WTC11 (cell line): ENCODE measurements around the gene PPP1R14B. TPM values are rescaled to one million over a fixed set of nuclear protein-coding genes. Genes with fewer than 3 reads are reported as not detected.

Experiments used
- ATAC-seq: fragments of 200-7000 bp; cut with Tn5 transposase; 2 replicates; pipeline ENCODE4 v1.10.0; 2021; ENCODE audit warnings: mild to moderate bottlenecking, moderate library complexity
- CTCF ChIA-PET: fragments of 300-600 bp; sonication (Branson Sonifier 250); formaldehyde crosslinking; loops from one replicate; lab custom pipeline; 2021; ENCODE audit warnings: antibody characterized with exemption; lab: Charles Lee
- POLR2A ChIA-PET: fragments of 350-600 bp; sonication (Branson Sonifier 250); formaldehyde crosslinking; loops from one replicate; lab custom pipeline; 2021; ENCODE audit warnings: antibody characterized with exemption; lab: Charles Lee
- DNase-seq: peaks from one replicate; pipeline ENCODE4 v3.0.0; 2021; ENCODE audit warnings: low spot score
- H3K27ac Mint-ChIP-seq: 2 replicates; pipeline ENCODE4 v1.8.0; 2021; ENCODE audit warnings: mixed read lengths
- H3K27me3 Mint-ChIP-seq: 2 replicates; pipeline ENCODE4 v1.8.0; 2021; ENCODE audit warnings: low read depth, mild to moderate bottlenecking, moderate library complexity, mixed read lengths
- H3K36me3 Mint-ChIP-seq: 2 replicates; pipeline ENCODE4 v1.8.0; 2021; ENCODE audit warnings: mixed read lengths
- H3K4me1 Mint-ChIP-seq: 2 replicates; pipeline ENCODE4 v1.8.0; 2022; ENCODE audit warnings: mixed read lengths
- H3K4me3 Mint-ChIP-seq: 2 replicates; pipeline ENCODE4 v1.8.0; 2021; ENCODE audit warnings: mild to moderate bottlenecking, moderate library complexity, mixed read lengths
- H3K9me3 Mint-ChIP-seq: 2 replicates; pipeline ENCODE4 v1.8.0; 2021; ENCODE audit warnings: mixed read lengths
- CDX4 ChIP-seq: fragments of 250-450 bp; sonication (Bioruptor Pico); IDR thresholded peaks from 2 replicates; pipeline ENCODE4 v1.9.0; 2021; ENCODE audit warnings: moderate library complexity, mild to moderate bottlenecking, inconsistent platforms, borderline replicate concordance
- CREM ChIP-seq: sonication (generic); formaldehyde crosslinking; IDR thresholded peaks from 2 replicates; pipeline ENCODE4 v1.8.1; 2022; ENCODE audit warnings: mild to moderate bottlenecking, missing genetic modification reagents, moderate library complexity
- GRHL2 ChIP-seq: fragments of 250-450 bp; sonication (Bioruptor Pico); IDR thresholded peaks from 2 replicates; pipeline ENCODE4 v1.8.0; 2022; ENCODE audit warnings: mild to moderate bottlenecking, moderate library complexity; ENCODE audit not compliant: insufficient replicate concordance, severe bottlenecking
- IRF1 ChIP-seq: sonication (generic); formaldehyde crosslinking; IDR thresholded peaks from 2 replicates; pipeline ENCODE4 v1.8.0; 2023; ENCODE audit warnings: missing genetic modification reagents
- IRF2 ChIP-seq: sonication (generic); formaldehyde crosslinking; IDR thresholded peaks from 2 replicates; pipeline ENCODE4 v1.8.0; 2022; ENCODE audit warnings: low read depth, missing genetic modification reagents, borderline replicate concordance
- NFATC4 ChIP-seq: fragments of 250-450 bp; sonication (Bioruptor Pico); IDR thresholded peaks from 2 replicates; pipeline ENCODE4 v1.9.0; 2021; ENCODE audit warnings: mild to moderate bottlenecking
- STAT6 ChIP-seq: sonication (generic); formaldehyde crosslinking; conservative IDR thresholded peaks from 2 replicates; pipeline ENCODE4 v1.8.1; 2023; ENCODE audit warnings: mild to moderate bottlenecking, low read depth, missing genetic modification reagents, moderate library complexity
- TEAD4 ChIP-seq: sonication (generic); formaldehyde crosslinking; IDR thresholded peaks from 2 replicates; pipeline ENCODE4 v1.8.0; 2022; ENCODE audit warnings: mild to moderate bottlenecking, missing genetic modification reagents
- ZNF263 ChIP-seq: sonication (generic); formaldehyde crosslinking; IDR thresholded peaks from 2 replicates; pipeline ENCODE4 v1.8.1; 2022; ENCODE audit warnings: low read depth, mild to moderate bottlenecking, moderate library complexity, missing genetic modification reagents
- ZNF416 ChIP-seq: fragments of 250-450 bp; sonication (Bioruptor Pico); IDR thresholded peaks from 2 replicates; pipeline ENCODE4 v1.9.0; 2021; ENCODE audit warnings: mild to moderate bottlenecking, inconsistent platforms
- total RNA-seq: library from RNA; stranded (reverse); gene quantifications from 3 replicates; pipeline ENCODE4 v1.2.3, GENCODE V29; 2021
- TF ChIP-seq, protein P1 (sequence below): sonication (generic); formaldehyde crosslinking; IDR thresholded peaks from 2 replicates; pipeline ENCODE4 v1.8.1; 2022; ENCODE audit warnings: mild to moderate bottlenecking, missing genetic modification reagents, moderate library complexity, borderline replicate concordance
- TF ChIP-seq, protein P2 (sequence below): sonication (generic); formaldehyde crosslinking; IDR thresholded peaks from 2 replicates; pipeline ENCODE4 v1.8.1; 2022; ENCODE audit warnings: low read depth, missing genetic modification reagents, borderline replicate concordance
- TF ChIP-seq, protein P3 (sequence below): sonication (generic); formaldehyde crosslinking; IDR thresholded peaks from 2 replicates; pipeline ENCODE4 v1.8.1; 2022; ENCODE audit warnings: mild to moderate bottlenecking, moderate library complexity, missing genetic modification reagents

PPP1R14B gene
- total RNA-seq, 1 experiment from 2014 or later = 471 TPM

- ChIA-PET POLR2A (no interaction called here), CTCF (no interaction called here)
- H3K4me3 Mint-ChIP-seq = no peak overlapping the region
- peaks cover 32% of the 10 kb centered on the region for H3K4me1 Mint-ChIP-seq
- no peaks in the 10 kb centered on the region for H3K9me3 Mint-ChIP-seq
- peaks cover 15% of the 10 kb centered on the region for H3K36me3 Mint-ChIP-seq
- ATAC-seq (no peak), DNase-seq (no peak)
- H3K27ac Mint-ChIP-seq = peak overlapping the region; percentile 41; the same call in 1 of the 2 replicates
- TF ChIP-seq ZNF263 (no peak), ZNF416 (no peak), GRHL2 (CRISPR knock-in tag) (no peak), CREM (CRISPR knock-in tag) (no peak), CDX4 (no peak)
- TF ChIP-seq, protein P1, sequence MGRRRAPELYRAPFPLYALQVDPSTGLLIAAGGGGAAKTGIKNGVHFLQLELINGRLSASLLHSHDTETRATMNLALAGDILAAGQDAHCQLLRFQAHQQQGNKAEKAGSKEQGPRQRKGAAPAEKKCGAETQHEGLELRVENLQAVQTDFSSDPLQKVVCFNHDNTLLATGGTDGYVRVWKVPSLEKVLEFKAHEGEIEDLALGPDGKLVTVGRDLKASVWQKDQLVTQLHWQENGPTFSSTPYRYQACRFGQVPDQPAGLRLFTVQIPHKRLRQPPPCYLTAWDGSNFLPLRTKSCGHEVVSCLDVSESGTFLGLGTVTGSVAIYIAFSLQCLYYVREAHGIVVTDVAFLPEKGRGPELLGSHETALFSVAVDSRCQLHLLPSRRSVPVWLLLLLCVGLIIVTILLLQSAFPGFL (CRISPR knock-in tag) = no peak
- no peaks in the 10 kb centered on the region for H3K27me3 Mint-ChIP-seq
Observed at GRCh38 chr11:64238999-64239398, 7.7 kb downstream of the PPP1R14B start.

DNA sequence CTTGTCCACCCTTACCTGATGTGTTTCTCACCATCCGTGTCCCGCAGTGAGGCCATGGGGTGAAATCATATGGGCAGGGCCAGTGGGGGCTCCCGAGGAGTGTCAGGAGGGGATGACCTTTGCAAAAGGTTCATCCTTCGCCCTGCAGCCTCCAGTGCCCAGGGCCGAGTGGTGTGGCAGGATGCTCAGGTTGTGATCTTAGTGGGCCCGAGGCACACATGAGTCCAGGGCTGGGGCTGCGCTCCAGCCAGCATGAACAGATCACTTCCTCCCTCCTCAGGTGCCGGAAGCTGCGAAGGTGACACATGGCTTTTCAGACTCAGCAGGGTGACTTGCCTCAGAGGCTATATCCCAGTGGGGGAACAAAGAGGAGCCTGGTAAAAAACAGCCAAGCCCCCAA, 8.7 kb downstream of the PPP1R14B start:
- H3K27me3 Mint-ChIP-seq = peaks cover 3% of the 10 kb centered on the region
- H3K4me3 Mint-ChIP-seq = no peak overlapping the region
- H3K36me3 Mint-ChIP-seq = peaks cover 6% of the 10 kb centered on the region; the same call in 1 of the 2 replicates
- TF ChIP-seq, protein P2, sequence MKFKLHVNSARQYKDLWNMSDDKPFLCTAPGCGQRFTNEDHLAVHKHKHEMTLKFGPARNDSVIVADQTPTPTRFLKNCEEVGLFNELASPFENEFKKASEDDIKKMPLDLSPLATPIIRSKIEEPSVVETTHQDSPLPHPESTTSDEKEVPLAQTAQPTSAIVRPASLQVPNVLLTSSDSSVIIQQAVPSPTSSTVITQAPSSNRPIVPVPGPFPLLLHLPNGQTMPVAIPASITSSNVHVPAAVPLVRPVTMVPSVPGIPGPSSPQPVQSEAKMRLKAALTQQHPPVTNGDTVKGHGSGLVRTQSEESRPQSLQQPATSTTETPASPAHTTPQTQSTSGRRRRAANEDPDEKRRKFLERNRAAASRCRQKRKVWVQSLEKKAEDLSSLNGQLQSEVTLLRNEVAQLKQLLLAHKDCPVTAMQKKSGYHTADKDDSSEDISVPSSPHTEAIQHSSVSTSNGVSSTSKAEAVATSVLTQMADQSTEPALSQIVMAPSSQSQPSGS = no peak
- TF ChIP-seq TEAD4 (CRISPR knock-in tag) (no peak), IRF2 (CRISPR knock-in tag) (no peak), IRF1 (CRISPR knock-in tag) (no peak), NFATC4 (no peak), STAT6 (CRISPR knock-in tag) (no peak), CDX4 (no peak)
- TF ChIP-seq, protein P1 (CRISPR knock-in tag) = no peak
- TF ChIP-seq, protein P3, sequence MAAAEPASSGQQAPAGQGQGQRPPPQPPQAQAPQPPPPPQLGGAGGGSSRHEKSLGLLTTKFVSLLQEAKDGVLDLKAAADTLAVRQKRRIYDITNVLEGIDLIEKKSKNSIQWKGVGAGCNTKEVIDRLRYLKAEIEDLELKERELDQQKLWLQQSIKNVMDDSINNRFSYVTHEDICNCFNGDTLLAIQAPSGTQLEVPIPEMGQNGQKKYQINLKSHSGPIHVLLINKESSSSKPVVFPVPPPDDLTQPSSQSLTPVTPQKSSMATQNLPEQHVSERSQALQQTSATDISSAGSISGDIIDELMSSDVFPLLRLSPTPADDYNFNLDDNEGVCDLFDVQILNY = no peak
- CTCF ChIA-PET = interaction anchor here (1.0 to 5.4 kb wide), 2 partner anchors 12 to 103 kb away, joined by 3 to 35 read pairs; partner anchors contain the start of gene PLCB3
- peaks cover 28% of the 10 kb centered on the region for H3K4me1 Mint-ChIP-seq
- no peak for ATAC-seq
- POLR2A ChIA-PET = no interaction called here
- no peak overlapping the region for H3K27ac Mint-ChIP-seq
- H3K9me3 Mint-ChIP-seq = no peaks in the 10 kb centered on the region
- DNase-seq = no peak
